ENCODE measurements around the gene RASEF.

RASEF gene

GRCh38 chr9:83067579-83067978, 4.6 kb upstream of the RASEF start:
- no peak for TF ChIP-seq RAD21 (IDR thresholded peaks at IDR 0.05; ENCODE audit: low read depth)
- TF ChIP-seq, protein P1, sequence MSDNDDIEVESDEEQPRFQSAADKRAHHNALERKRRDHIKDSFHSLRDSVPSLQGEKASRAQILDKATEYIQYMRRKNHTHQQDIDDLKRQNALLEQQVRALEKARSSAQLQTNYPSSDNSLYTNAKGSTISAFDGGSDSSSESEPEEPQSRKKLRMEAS (IDR thresholded peaks at IDR 0.05), result no peak

DNA sequence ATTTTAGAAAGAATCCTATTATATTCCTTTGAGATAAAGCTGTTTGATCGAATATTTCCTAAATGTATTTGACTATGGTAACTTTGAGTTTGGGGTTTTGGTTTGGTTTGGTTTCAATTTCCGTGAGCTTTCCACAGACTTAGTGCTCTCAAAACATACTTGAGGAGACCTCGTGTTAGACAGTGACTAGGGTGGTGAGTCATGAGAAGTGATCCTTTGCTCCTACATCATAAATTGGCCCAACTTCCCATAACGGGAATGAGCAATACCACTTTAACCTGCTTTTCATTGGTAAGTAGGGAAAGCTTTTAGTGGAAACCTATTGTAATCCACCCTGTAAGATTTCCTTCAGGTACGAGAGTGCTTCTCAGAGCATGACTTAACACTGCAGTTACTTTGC, 3.8 kb upstream of the RASEF start:
- TF ChIP-seq NFIC (IDR thresholded peaks at IDR 0.05) (no peak), TEAD4 (IDR thresholded peaks at IDR 0.05) (no peak), EGR1 (IDR thresholded peaks at IDR 0.05) (no peak), ZBTB7A (IDR thresholded peaks at IDR 0.05; ENCODE audit: low read depth) (no peak), FOXM1 (IDR thresholded peaks at IDR 0.05; ENCODE audit: borderline replicate concordance, low read depth) (no peak), TCF12 (IDR thresholded peaks at IDR 0.05; ENCODE audit: low read depth) (no peak), RAD21 (IDR thresholded peaks at IDR 0.05; ENCODE audit: low read depth) (no peak), YY1 (IDR thresholded peaks at IDR 0.05; ENCODE audit: low read depth) (no peak), CEBPB (IDR thresholded peaks at IDR 0.05) (no peak), TAF1 (IDR thresholded peaks at IDR 0.05; ENCODE audit: low read depth) (no peak), EP300 (IDR thresholded peaks at IDR 0.05; ENCODE audit: borderline replicate concordance) (no peak), CREB1 (IDR thresholded peaks at IDR 0.05; ENCODE audit: low read depth) (no peak)
- TF ChIP-seq, protein P2, sequence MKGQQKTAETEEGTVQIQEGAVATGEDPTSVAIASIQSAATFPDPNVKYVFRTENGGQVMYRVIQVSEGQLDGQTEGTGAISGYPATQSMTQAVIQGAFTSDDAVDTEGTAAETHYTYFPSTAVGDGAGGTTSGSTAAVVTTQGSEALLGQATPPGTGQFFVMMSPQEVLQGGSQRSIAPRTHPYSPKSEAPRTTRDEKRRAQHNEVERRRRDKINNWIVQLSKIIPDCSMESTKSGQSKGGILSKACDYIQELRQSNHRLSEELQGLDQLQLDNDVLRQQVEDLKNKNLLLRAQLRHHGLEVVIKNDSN (IDR thresholded peaks at IDR 0.05), result no peak
- TF ChIP-seq, protein P3, sequence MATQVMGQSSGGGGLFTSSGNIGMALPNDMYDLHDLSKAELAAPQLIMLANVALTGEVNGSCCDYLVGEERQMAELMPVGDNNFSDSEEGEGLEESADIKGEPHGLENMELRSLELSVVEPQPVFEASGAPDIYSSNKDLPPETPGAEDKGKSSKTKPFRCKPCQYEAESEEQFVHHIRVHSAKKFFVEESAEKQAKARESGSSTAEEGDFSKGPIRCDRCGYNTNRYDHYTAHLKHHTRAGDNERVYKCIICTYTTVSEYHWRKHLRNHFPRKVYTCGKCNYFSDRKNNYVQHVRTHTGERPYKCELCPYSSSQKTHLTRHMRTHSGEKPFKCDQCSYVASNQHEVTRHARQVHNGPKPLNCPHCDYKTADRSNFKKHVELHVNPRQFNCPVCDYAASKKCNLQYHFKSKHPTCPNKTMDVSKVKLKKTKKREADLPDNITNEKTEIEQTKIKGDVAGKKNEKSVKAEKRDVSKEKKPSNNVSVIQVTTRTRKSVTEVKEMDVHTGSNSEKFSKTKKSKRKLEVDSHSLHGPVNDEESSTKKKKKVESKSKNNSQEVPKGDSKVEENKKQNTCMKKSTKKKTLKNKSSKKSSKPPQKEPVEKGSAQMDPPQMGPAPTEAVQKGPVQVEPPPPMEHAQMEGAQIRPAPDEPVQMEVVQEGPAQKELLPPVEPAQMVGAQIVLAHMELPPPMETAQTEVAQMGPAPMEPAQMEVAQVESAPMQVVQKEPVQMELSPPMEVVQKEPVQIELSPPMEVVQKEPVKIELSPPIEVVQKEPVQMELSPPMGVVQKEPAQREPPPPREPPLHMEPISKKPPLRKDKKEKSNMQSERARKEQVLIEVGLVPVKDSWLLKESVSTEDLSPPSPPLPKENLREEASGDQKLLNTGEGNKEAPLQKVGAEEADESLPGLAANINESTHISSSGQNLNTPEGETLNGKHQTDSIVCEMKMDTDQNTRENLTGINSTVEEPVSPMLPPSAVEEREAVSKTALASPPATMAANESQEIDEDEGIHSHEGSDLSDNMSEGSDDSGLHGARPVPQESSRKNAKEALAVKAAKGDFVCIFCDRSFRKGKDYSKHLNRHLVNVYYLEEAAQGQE (IDR thresholded peaks at IDR 0.05; ENCODE audit: low read depth), result no peak
- TF ChIP-seq, protein P1 (IDR thresholded peaks at IDR 0.05), result no peak

GRCh38 chr9:83065233-83065632, 2.3 kb upstream of the RASEF start:
- TF ChIP-seq NFIC (IDR thresholded peaks at IDR 0.05), result no peak
- TF ChIP-seq TCF12 (IDR thresholded peaks at IDR 0.05; ENCODE audit: low read depth), result no peak
- no peak for TF ChIP-seq TAF1 (IDR thresholded peaks at IDR 0.05; ENCODE audit: low read depth)
- TF ChIP-seq, protein P2 (IDR thresholded peaks at IDR 0.05), result no peak
- TF ChIP-seq CREB1 (IDR thresholded peaks at IDR 0.05; ENCODE audit: low read depth), result no peak
- TF ChIP-seq, protein P3 (IDR thresholded peaks at IDR 0.05; ENCODE audit: low read depth), result no peak
- no peak for TF ChIP-seq ZBTB7A (IDR thresholded peaks at IDR 0.05; ENCODE audit: low read depth)
- TF ChIP-seq EGR1 (IDR thresholded peaks at IDR 0.05), result no peak
- no peak for TF ChIP-seq RAD21 (IDR thresholded peaks at IDR 0.05; ENCODE audit: low read depth)
- no peak for TF ChIP-seq TEAD4 (IDR thresholded peaks at IDR 0.05)
- TF ChIP-seq, protein P1 (IDR thresholded peaks at IDR 0.05), result no peak
- TF ChIP-seq EP300 (IDR thresholded peaks at IDR 0.05; ENCODE audit: borderline replicate concordance), result no peak
- no peak for TF ChIP-seq YY1 (IDR thresholded peaks at IDR 0.05; ENCODE audit: low read depth)
- TF ChIP-seq CEBPB (IDR thresholded peaks at IDR 0.05), result no peak
- TF ChIP-seq FOXM1 (IDR thresholded peaks at IDR 0.05; ENCODE audit: borderline replicate concordance, low read depth), result no peak

DNA sequence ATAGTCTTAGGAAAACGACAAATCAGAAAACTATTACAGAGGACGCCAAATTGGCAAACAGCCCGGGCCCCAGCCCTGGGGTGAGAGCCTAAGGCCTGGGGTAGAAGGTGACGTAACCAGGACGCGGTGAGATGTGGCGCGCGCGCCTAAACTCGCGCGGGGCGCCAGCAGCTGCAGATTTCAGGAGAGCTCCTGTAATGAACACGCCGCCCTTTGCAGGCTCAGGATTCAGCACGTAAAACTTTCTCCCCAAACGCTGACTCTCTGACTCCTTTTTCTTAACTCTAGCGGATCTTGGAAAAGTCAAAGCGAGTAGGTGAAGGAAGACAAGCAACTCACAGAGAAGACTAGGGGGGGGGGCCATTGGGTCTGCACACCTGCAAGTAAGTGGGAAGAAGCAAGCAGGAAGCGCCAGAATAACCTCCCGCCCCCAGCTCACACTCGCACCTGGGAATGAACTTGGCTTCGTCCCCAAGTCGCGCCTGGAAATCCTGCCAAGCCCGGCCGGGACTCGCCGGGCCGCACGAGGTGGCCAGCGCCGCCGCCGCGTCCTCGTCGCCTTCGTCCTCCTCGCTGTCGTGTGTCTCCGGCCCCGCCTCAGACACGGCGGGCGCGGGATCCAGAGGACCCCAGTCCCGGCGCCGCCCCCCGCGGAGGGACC, 822 bp downstream of the RASEF start:
- TF ChIP-seq YY1 (IDR thresholded peaks at IDR 0.05; ENCODE audit: low read depth), result no peak
- TF ChIP-seq FOXM1 (IDR thresholded peaks at IDR 0.05; ENCODE audit: borderline replicate concordance, low read depth), result no peak
- no peak for TF ChIP-seq CEBPB (IDR thresholded peaks at IDR 0.05)
- TF ChIP-seq, protein P3 (IDR thresholded peaks at IDR 0.05; ENCODE audit: low read depth), result no peak
- TF ChIP-seq CREB1 (IDR thresholded peaks at IDR 0.05; ENCODE audit: low read depth), result 0 out of 2 replicates have a peak, but pooled peaks have one; percentile 32
- no peak; the same call in 1 of the 2 replicates for TF ChIP-seq TAF1 (IDR thresholded peaks at IDR 0.05; ENCODE audit: low read depth)
- no peak for TF ChIP-seq TEAD4 (IDR thresholded peaks at IDR 0.05)
- TF ChIP-seq EP300 (IDR thresholded peaks at IDR 0.05; ENCODE audit: borderline replicate concordance), result peak; percentile 7; the same call in 1 of the 2 replicates
- TF ChIP-seq, protein P2 (IDR thresholded peaks at IDR 0.05), result no peak
- TF ChIP-seq, protein P1 (IDR thresholded peaks at IDR 0.05), result peak; percentile 87
- no peak for TF ChIP-seq ZBTB7A (IDR thresholded peaks at IDR 0.05; ENCODE audit: low read depth)
- TF ChIP-seq NFIC (IDR thresholded peaks at IDR 0.05), result peak; percentile 46
- TF ChIP-seq TCF12 (IDR thresholded peaks at IDR 0.05; ENCODE audit: low read depth), result peak; percentile 31; the same call in 1 of the 2 replicates
- TF ChIP-seq EGR1 (IDR thresholded peaks at IDR 0.05), result no peak
- TF ChIP-seq RAD21 (IDR thresholded peaks at IDR 0.05; ENCODE audit: low read depth), result no peak
